Breast epithelium (tissue), 3 donors: Measurements from ENCODE around the gene RELL1.

Experiments
- POLR2A ChIP-seq: fragments of 450-650 bp; IDR thresholded peaks from one replicate; pipeline ENCODE4 v1.6.1; 2016; ENCODE audit warnings: antibody characterized with exemption, mild to moderate bottlenecking, moderate library complexity
- POLR2AphosphoS5 ChIP-seq, 3 donors: sonication (generic); formaldehyde crosslinking; IDR thresholded peaks; one replicate each; pipeline ENCODE4 v1.6.1; 2017; ENCODE audit warnings: antibody characterized with exemption in 3 of 3
- TF ChIP-seq, protein P1 (sequence below), 3 donors: fragments of 450-650 bp; IDR thresholded peaks; one replicate each; pipeline ENCODE4 v1.5.1; 2016 to 2017; ENCODE audit warnings: antibody characterized with exemption in 3 of 3, mild to moderate bottlenecking in 3 of 3, moderate library complexity in 3 of 3

DNA sequence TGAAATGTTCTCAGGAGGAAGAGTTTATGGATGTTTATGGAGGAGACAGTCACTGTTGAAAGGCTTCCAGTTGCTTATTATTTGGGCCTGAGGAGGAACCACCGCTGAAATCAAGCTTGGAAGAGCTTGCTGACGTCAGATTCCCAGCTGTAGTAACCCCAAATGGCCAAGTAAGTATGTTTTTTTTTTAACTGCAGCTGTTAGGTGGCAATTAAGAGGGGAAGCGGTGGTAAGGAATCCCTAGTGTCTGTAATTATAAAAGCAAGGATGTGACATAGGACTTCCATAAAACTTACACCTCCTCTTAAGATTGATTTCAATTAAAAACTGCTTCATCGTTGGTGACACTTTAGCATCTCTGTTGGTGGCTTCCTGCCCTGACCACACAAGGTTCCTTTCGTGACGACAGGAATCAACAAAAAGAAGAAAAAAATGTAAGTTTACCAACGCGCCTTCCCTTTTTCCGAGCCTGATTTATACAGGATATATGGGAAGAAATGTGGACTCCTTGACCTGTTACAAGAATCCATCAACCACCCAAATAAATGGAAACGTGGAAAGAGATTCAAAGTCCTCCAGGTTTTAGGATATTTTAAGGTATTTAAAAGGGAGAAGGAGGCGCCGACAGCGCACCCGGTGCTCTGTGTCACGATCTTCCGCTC is 884 bp downstream of the RELL1 start:
- TF ChIP-seq, protein P1, sequence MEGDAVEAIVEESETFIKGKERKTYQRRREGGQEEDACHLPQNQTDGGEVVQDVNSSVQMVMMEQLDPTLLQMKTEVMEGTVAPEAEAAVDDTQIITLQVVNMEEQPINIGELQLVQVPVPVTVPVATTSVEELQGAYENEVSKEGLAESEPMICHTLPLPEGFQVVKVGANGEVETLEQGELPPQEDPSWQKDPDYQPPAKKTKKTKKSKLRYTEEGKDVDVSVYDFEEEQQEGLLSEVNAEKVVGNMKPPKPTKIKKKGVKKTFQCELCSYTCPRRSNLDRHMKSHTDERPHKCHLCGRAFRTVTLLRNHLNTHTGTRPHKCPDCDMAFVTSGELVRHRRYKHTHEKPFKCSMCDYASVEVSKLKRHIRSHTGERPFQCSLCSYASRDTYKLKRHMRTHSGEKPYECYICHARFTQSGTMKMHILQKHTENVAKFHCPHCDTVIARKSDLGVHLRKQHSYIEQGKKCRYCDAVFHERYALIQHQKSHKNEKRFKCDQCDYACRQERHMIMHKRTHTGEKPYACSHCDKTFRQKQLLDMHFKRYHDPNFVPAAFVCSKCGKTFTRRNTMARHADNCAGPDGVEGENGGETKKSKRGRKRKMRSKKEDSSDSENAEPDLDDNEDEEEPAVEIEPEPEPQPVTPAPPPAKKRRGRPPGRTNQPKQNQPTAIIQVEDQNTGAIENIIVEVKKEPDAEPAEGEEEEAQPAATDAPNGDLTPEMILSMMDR (IDR thresholded peaks at IDR 0.05) = no peak
- TF ChIP-seq POLR2A (no peak), POLR2AphosphoS5 (IDR thresholded peaks at IDR 0.05) (no peak)
